Urinary bladder (tissue), 4 donors: ENCODE measurements around the gene RBBP6. TPM values are rescaled to one million over a fixed set of nuclear protein-coding genes. Genes with fewer than 3 reads are reported as not detected.
A peak's percentile ranks its signal among the peaks of the same experiment; 100 is the strongest.

Source experiments
- DNase-seq: peaks from one replicate; pipeline ENCODE4 v3.0.0-alpha.2; 2015; ENCODE audit errors: extremely low spot score
- H3K27ac ChIP-seq: one replicate; pipeline ENCODE4 v1.5.1; 2013; ENCODE audit warnings: low read depth, mild to moderate bottlenecking, moderate library complexity
- H3K36me3 ChIP-seq: one replicate; pipeline ENCODE4 v1.6.1; 2013; ENCODE audit warnings: mild to moderate bottlenecking, moderate library complexity; ENCODE audit not compliant: insufficient read depth
- H3K4me1 ChIP-seq: one replicate; pipeline ENCODE4 v1.6.1; 2013; ENCODE audit warnings: mild to moderate bottlenecking, moderate library complexity; ENCODE audit not compliant: insufficient read depth
- H3K4me3 ChIP-seq: one replicate; pipeline ENCODE4 v1.5.1; 2013; ENCODE audit warnings: low read depth, low read length
- WGBS: extraction: QIAGEN DNeasy Blood & Tissue Kit; methylation state at CpG from one replicate; pipeline ENCODE4 v1.1.7; 2013; 5-methylcytosine and 5-hydroxymethylcytosine counted together
- polyA plus RNA-seq: library from polyadenylated mRNA; stranded (reverse); fragments of 200-250 nt; gene quantifications from one replicate; pipeline ENCODE4 v1.2.3, GENCODE V29; 2013
- total RNA-seq: library from RNA; depleted of rRNA; stranded (reverse); fragments of >200 nt; gene quantifications from one replicate; pipeline ENCODE4 v1.2.3, GENCODE V29; 2014
- donor health status: healthy with polysubstance abuse.
- donor health status: healthy.

RBBP6 gene
- total and polyA plus RNA-seq, 2 donors, result 45.9 to 87.3 TPM

- Histone ChIP-seq H3K27ac (no peak overlapping the region), H3K4me3 (no peak overlapping the region), H3K4me1 (no peaks in the 10 kb centered on the region), H3K36me3 (no peaks in the 10 kb centered on the region)
- no peak for DNase-seq
- 92% methylated on average over 5 of the region's 5 CpGs for WGBS
These were observed 2.7 kb upstream of the RBBP6 start for GRCh38 chr16:24536671-24537070.

- Histone ChIP-seq H3K4me1 (no peaks in the 10 kb centered on the region), H3K36me3 (no peaks in the 10 kb centered on the region), H3K27ac (no peak overlapping the region), H3K4me3 (no peak overlapping the region)
- 79% methylated on average over 16 of the region's 16 CpGs for WGBS
- DNase-seq, result no peak
These were observed 1.7 kb upstream of the RBBP6 start for GRCh38 chr16:24537474-24538337.

GRCh38 chr16:24538756-24539294 is 541 bp upstream of the RBBP6 start:
- H3K36me3 ChIP-seq, result no peaks in the 10 kb centered on the region
- H3K4me1 ChIP-seq, result no peaks in the 10 kb centered on the region
- DNase-seq, result no peak
- peak overlapping the region; percentile 65 for H3K27ac ChIP-seq
- 9% methylated on average over 11 of the region's 11 CpGs for WGBS
- peak overlapping the region; percentile 97 for H3K4me3 ChIP-seq

- H3K4me3 ChIP-seq, result peak overlapping the region; percentile 97
- H3K27ac ChIP-seq, result peak overlapping the region; percentile 100
- H3K36me3 ChIP-seq, result no peaks in the 10 kb centered on the region
- DNase-seq, result no peak
- under 1% methylated on average over 64 of the region's 64 CpGs for WGBS
- no peaks in the 10 kb centered on the region for H3K4me1 ChIP-seq
These were observed 660 bp downstream of the RBBP6 start for GRCh38 chr16:24539850-24540601.

GRCh38 chr16:24540602-24541210 is 1.3 kb downstream of the RBBP6 start:
- under 1% methylated on average over 12 of the region's 12 CpGs for WGBS
- Histone ChIP-seq H3K36me3 (no peaks in the 10 kb centered on the region), H3K4me3 (peak overlapping the region; percentile 97), H3K4me1 (no peaks in the 10 kb centered on the region), H3K27ac (peak overlapping the region; percentile 100)
- no peak for DNase-seq

GRCh38 chr16:24541233-24541933 is 2.0 kb downstream of the RBBP6 start:
- no peaks in the 10 kb centered on the region for H3K36me3 ChIP-seq
- H3K4me3 ChIP-seq, result peak overlapping the region; percentile 97
- WGBS, result 2% methylated on average over 7 of the region's 7 CpGs
- no peak for DNase-seq
- H3K27ac ChIP-seq, result no peak overlapping the region
- H3K4me1 ChIP-seq, result no peaks in the 10 kb centered on the region

GRCh38 chr16:24543949-24544348 is 4.6 kb downstream of the RBBP6 start:
- peak overlapping the region; percentile 23 for H3K27ac ChIP-seq
- WGBS, result 34% methylated on average over 2 of the region's 2 CpGs

GRCh38 chr16:24544640-24545039 is 5.3 kb downstream of the RBBP6 start:
- no peak overlapping the region for H3K4me3 ChIP-seq
- WGBS, result 42% methylated on average over 3 of the region's 3 CpGs

More at GRCh38 chr16:24543949-24544348, 4.6 kb downstream of the RBBP6 start:
- no peak for DNase-seq
- peaks cover 5% of the 10 kb centered on the region for H3K36me3 ChIP-seq
- H3K4me1 ChIP-seq, result no peaks in the 10 kb centered on the region
- H3K4me3 ChIP-seq, result no peak overlapping the region

GRCh38 chr16:24550295-24550694 is 10.9 kb downstream of the RBBP6 start:
- Histone ChIP-seq H3K4me1 (no peaks in the 10 kb centered on the region), H3K4me3 (no peak overlapping the region), H3K36me3 (peaks cover 5% of the 10 kb centered on the region), H3K27ac (no peak overlapping the region)
- no peak for DNase-seq
- WGBS, result 82% methylated on average over 1 of the region's 1 CpG

More at GRCh38 chr16:24544640-24545039, 5.3 kb downstream of the RBBP6 start:
- Histone ChIP-seq H3K4me1 (no peaks in the 10 kb centered on the region), H3K36me3 (peaks cover 5% of the 10 kb centered on the region), H3K27ac (no peak overlapping the region)
- DNase-seq, result no peak

GRCh38 chr16:24552705-24553246 is 13.4 kb downstream of the RBBP6 start:
- H3K4me1 ChIP-seq, result no peaks in the 10 kb centered on the region
- 84% methylated on average over 1 of the region's 1 CpG for WGBS
- no peak overlapping the region for H3K4me3 ChIP-seq
- no peak for DNase-seq
- H3K36me3 ChIP-seq, result peaks cover 2% of the 10 kb centered on the region
- no peak overlapping the region for H3K27ac ChIP-seq

- H3K27ac ChIP-seq, result no peak overlapping the region
- no peaks in the 10 kb centered on the region for H3K4me1 ChIP-seq
- DNase-seq, result no peak
- H3K4me3 ChIP-seq, result no peak overlapping the region
- H3K36me3 ChIP-seq, result no peaks in the 10 kb centered on the region
- 60% methylated on average over 1 of the region's 1 CpG for WGBS
These were observed 14.6 kb downstream of the RBBP6 start for GRCh38 chr16:24553983-24554382.

- H3K36me3 ChIP-seq, result no peaks in the 10 kb centered on the region
- WGBS, result 89% methylated on average over 6 of the region's 6 CpGs
- H3K27ac ChIP-seq, result no peak overlapping the region
- no peak overlapping the region for H3K4me3 ChIP-seq
- no peaks in the 10 kb centered on the region for H3K4me1 ChIP-seq
- DNase-seq, result no peak
These were observed 16.0 kb downstream of the RBBP6 start for GRCh38 chr16:24555346-24555872.
